GM11168 (cell line): Measurements from ENCODE around the gene PTPN3.
"Not testable (repeated sequence)": the region's sequence is repeated elsewhere in the genome, so short reads cannot be mapped to it uniquely, and the experiment has no call there.

ENCODE experiments used
- in situ Hi-C: fragments of 300-500 bp; cut with MboI; formaldehyde crosslinking; loops from one replicate; pipeline ENCODE4 v1.12.0; 2022; ENCODE audit warnings: low sequenced_read_pairs; ENCODE audit not compliant: unreplicated experiment

The PTPN3 gene

GRCh38 chr9:109358968-109359603 is 139.0 kb downstream of the PTPN3 start:
- in situ Hi-C loops: not testable (repeated sequence)

GRCh38 chr9:109355564-109356297 is 142.4 kb downstream of the PTPN3 start:
- in situ Hi-C loops: no loop called here

GRCh38 chr9:109354190-109354589 is 143.9 kb downstream of the PTPN3 start:
- in situ Hi-C loops: no loop called here

- in situ Hi-C loops: no loop called here
Measured at GRCh38 chr9:109351032-109351431, 147.1 kb downstream of the PTPN3 start.

- in situ Hi-C loops: no loop called here
Measured at GRCh38 chr9:109349421-109349846, 148.7 kb downstream of the PTPN3 start.

- in situ Hi-C loops: no loop called here
Measured at GRCh38 chr9:109346904-109347303, 151.2 kb downstream of the PTPN3 start.

- in situ Hi-C loops: no loop called here
Measured at GRCh38 chr9:109344866-109345265, 153.2 kb downstream of the PTPN3 start.

- in situ Hi-C loops: no loop called here
Measured at GRCh38 chr9:109342878-109343277, 155.2 kb downstream of the PTPN3 start.

- in situ Hi-C loops: no loop called here
Measured at GRCh38 chr9:109341561-109341960, 156.5 kb downstream of the PTPN3 start.

GRCh38 chr9:109340979-109341378 is 157.1 kb downstream of the PTPN3 start:
- in situ Hi-C loops: not testable (repeated sequence)

- in situ Hi-C loops: no loop called here
Measured at GRCh38 chr9:109336409-109336808, 161.7 kb downstream of the PTPN3 start.

- in situ Hi-C loops: no loop called here
Measured at GRCh38 chr9:109335929-109336328, 162.2 kb downstream of the PTPN3 start.

GRCh38 chr9:109335121-109335520 is 163.0 kb downstream of the PTPN3 start:
- in situ Hi-C loops: no loop called here

GRCh38 chr9:109331353-109331752 is 166.8 kb downstream of the PTPN3 start:
- in situ Hi-C loops: no loop called here

- in situ Hi-C loops: no loop called here
Measured at GRCh38 chr9:109329638-109330258, 168.4 kb downstream of the PTPN3 start.

- in situ Hi-C loops: no loop called here
Measured at GRCh38 chr9:109328978-109329637, 169.0 kb downstream of the PTPN3 start.
